Measurements from ENCODE around the gene CCSAP.
"Not testable (repeated sequence)": the region's sequence is repeated elsewhere in the genome, so short reads cannot be mapped to it uniquely, and the experiment has no call there.

The CCSAP gene

GRCh38 chr1:229364207-229365065, 21.6 kb upstream of the CCSAP start:
- no peak for DNase-seq (ENCODE audit: low read depth in 2 of 2)

- DNase-seq (ENCODE audit: low read depth in 2 of 2), result no peak
These were observed 20.9 kb upstream of the CCSAP start for GRCh38 chr1:229363723-229364122.

GRCh38 chr1:229360420-229360819, 17.6 kb upstream of the CCSAP start:
- no peak for DNase-seq (ENCODE audit: low read depth in 2 of 2)

GRCh38 chr1:229355661-229356060, 12.8 kb upstream of the CCSAP start:
- no peak for DNase-seq (ENCODE audit: low read depth in 2 of 2)

DNA sequence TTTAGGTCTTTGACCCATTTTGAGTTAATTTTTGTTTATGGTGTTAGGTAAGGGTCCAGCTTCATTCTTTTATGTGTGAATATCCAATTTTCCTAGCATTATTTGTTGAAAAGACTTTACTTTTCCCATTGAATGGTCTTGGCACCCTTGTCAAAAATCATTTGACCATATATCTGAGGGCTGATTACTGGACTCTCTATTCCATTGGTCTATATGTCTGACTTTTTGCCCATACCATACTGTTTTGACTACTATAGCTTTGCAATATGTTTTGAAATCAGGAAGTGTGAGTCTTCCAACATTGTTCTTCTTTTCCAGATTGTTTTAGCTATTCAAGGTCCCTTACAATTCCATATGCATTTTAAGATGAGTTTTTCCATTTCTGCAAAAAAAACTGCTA, 11.4 kb upstream of the CCSAP start:
- DNase-seq (ENCODE audit: low read depth in 2 of 2), result no peak

- DNase-seq (ENCODE audit: low read depth in 2 of 2), result no peak
These were observed 10.1 kb upstream of the CCSAP start for GRCh38 chr1:229352975-229353374.

DNA sequence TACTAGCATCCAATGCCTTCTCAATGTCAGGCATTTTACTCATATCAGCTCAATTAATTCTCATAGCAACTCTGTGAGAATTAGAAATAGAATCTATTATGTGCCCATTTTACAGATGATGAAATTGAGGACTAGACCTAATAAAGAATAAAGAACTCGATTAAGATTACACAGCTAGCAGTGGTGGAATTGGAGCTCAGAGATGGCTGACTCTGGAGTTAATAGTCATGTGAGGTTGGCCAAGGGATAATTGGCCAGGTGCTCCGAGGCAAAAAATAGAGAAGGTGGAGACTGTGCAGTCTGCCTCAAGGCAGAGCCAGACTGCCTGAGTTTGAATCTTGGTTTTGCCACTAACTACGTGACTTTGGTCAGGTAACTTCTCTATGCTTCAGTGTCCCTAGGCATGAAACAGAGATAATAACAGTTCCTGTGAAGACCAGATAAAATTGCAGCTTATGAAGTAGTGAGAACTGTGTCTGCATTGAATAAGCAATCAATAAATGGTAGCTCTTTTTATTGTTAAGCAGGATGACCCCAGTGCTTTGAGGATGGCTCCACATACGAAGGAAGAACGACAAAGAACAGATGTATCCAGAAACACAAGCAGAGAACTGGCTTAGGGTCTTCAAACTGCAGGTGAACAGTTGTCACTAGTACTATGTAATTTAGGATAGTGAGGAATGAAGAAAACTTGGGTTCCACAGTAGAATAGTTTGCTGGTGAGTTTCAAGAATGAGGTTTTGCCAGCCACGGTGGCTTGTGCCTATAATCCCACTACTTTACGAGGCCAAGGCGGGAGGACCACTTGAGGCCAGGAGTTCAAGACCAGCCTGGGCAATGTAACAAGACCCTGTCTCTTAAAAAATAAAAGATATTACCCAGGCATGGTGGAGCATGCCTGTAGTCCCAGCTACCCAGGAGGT, 6.9 kb upstream of the CCSAP start:
- DNase-seq (ENCODE audit: low read depth in 2 of 2), result no peak

DNA sequence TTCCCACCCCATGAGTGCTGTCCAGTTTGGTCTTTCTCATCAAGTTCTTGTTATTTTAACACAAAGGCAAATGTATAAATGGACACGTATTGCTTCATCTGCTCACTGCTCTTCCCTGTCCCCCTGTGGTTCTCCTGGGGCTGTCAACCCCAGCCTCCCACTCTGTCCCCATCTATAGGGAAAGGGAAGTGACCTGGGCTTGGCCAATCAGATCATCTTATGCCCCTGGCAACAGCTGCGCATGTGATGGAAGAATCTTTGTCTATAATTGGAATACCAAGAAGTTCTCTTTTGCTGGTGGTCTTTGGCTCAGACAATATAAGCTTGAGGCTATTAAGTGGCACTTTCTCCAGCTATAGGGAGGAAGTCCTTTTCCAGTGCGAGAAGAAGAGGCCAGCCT, 4.7 kb upstream of the CCSAP start:
- DNase-seq (ENCODE audit: low read depth in 2 of 2), result no peak

DNA sequence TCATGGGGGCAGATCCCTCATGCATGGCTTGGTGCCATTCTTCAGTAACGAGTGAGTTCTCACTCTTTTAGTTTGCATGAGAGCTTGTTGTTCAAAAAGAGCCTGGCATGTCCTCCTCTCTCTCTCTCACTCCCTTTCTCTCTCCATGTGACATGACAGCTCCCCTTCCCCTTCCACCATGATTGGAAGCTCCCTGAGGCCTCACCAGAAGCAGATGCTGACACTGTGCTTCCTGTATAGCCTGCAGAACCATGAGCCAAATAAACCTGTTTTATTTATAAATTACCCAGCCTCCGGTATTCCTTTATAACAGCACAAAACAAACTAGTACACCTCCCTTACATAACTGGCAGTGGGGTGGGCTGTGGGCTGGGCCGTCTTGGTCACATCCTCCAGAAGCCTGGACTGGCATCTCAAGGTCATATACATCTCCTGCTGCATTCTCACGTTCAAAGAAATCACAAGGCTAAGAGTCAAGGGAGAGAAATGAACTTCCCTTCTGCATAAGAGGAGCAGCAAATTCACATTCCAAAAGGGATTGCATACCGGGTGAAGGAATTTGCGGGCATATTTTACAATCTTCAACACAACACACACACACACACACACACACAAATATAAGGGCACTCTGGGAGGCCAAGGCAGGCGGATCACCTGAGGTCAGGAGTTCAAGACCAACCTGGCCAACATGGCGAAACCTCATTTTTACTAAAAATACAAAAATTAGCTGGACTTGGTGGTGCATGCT, 2.3 kb upstream of the CCSAP start:
- no peak for DNase-seq (ENCODE audit: low read depth in 2 of 2)

DNA sequence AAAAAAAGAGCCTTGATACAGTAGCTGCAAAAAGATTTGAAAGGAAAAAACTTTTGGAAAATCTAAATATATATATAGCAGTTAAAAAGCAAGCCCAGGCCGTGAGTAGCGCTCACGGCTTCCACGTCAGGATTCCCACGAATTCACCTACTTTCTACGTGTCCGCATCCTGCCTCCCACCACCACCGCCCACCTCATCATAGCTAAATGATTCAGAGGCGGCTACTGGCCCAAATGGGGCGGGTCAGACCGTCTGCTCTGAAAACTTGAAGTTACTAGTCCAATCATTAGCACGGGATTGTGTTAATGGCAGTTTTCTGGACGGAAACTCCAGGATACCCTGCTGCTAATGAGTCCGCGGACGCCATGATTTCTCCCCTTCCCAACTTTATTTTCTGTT, 1.3 kb upstream of the CCSAP start:
- DNase-seq (ENCODE audit: low read depth in 2 of 2), result no peak

DNA sequence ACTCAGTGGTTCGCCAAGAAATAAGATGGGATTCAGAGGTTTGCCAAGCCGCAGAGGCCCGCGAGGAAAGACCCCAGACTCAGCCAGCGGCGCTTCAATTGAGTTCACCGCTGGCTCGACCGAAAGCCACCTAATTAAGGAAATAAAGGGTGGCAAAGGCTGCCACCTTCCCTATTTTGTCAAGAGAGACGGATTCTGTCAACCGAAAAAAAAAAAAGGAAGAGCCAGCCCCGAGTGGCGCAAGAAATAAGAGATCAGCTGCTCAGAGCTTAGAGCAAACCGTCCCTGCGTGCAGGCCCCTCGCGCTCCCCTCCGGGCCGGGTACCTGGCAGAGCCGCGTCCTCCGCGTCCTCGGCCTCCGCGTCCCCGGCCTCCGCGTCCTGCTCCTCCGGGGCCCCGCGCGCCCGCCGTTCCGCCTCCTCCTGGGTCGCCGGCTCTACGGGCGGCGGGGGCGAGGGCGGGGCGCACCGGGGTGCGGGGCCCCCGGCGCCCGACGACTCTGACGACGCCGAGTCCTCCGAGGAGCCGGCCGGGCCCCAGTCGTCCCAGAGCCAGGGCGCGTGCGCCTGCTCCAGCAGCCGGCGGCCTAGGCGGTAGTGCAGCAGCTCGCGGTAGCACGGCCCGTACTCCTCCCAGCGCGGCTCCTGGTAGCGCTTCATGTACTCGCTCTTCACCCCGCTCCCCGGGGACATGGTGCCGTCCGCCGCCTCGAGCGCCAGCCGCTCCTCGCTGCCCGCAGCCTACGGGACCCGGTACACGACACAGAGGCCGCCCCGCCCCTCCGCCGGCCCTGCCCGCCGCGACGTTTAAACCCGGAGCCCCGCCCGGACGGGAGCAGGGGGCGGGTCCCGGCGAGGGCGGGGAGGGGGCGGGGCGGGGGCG, 832 bp downstream of the CCSAP start:
- DNase-seq (ENCODE audit: low read depth in 2 of 2), result peak; percentile 55 to 71

DNA sequence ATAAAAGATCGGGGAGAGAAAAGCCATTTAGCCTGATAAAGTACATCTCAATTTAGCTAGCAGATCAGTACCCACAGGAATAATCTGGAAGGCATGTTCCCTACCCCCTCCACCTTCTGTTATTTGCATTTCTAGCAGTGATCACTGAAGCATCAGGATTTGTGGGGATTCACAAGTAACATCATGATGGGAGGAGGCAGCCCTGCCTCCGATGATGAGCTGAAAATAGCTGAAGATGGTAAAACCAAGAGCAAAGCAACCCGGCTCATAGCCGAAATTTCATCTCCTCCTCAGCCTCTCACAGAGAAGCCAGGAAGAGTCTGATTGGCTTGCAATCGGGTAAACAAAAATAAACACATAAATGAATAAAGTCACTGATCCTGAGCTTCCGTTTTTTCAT, 2.4 kb downstream of the CCSAP start:
- DNase-seq (ENCODE audit: low read depth in 2 of 2), result no peak

GRCh38 chr1:229339520-229339919, 3.3 kb downstream of the CCSAP start:
- DNase-seq (ENCODE audit: low read depth in 2 of 2), result no peak

- DNase-seq (ENCODE audit: low read depth in 2 of 2), result no peak
These were observed 3.8 kb downstream of the CCSAP start for GRCh38 chr1:229339086-229339485.

DNA sequence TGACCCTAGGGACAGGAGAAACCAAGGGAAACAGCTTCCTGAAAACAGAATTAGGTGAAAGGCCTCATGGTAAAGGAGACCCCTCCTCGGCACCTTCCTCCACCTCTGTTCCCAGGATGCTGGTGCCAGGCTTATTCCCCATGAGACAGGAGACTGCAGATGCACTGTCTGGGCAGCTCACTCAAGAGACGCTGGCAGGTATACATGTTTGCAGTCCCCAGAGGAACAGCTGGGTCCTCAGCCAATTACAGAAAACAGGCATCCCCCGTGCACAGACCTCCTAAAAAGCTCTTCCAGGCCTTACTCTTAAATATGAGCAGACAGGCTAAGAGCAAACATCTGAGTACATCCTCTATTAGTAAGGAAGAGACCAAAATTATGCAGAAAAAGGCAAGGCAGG, 6.5 kb downstream of the CCSAP start:
- DNase-seq (ENCODE audit: low read depth in 2 of 2), result no peak

- no peak for DNase-seq (ENCODE audit: low read depth in 2 of 2)
These were observed 8.1 kb downstream of the CCSAP start for GRCh38 chr1:229334716-229335115.

GRCh38 chr1:229334269-229334668, 8.6 kb downstream of the CCSAP start:
- DNase-seq (ENCODE audit: low read depth in 2 of 2), result no peak

DNA sequence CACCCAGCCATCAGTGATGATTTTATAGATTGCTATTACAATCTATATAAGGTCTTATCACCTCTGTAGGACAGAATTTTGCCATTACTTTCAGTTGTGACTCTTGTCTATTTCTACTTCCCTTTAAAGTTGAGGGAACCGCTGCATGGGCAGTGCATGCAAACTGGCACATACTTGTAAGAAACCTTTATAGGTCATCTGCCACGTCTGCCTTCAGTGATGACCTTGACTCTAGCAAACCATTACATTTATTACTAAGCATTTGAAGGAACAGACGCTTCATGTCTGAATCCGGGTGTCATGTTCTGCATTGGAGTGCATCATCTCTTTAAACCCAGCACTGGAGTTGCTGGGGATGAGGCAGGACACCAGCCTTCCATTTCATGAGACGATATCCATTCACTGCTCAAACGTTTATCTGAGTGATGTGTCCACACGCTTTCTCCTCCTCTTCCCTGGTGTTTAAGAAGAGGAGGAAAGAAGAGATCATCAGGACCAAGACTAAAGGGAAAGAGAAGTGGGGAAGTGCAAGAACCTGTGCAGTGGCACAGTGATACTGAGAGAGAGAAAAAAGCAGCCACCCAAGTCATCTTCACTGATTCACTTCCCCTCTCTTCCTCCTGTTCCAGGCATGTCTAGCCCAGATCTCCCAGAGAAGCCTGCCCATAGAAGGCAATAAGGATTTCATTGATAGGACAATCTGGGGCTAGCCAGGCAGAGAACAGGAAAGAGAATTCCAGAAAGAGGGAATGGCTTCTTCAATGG, 14.1 kb downstream of the CCSAP start:
- no peak for DNase-seq (ENCODE audit: low read depth in 2 of 2)

GRCh38 chr1:229327765-229328164, 15.1 kb downstream of the CCSAP start:
- DNase-seq (ENCODE audit: low read depth in 2 of 2), result not testable (repeated sequence)

- DNase-seq (ENCODE audit: low read depth in 2 of 2), result no peak
These were observed 16.2 kb downstream of the CCSAP start for GRCh38 chr1:229326601-229327000.
